ENCODE data around the gene SCG5.
A peak's percentile ranks its signal among the peaks of the same experiment; 100 is the strongest.

SCG5 gene

DNA sequence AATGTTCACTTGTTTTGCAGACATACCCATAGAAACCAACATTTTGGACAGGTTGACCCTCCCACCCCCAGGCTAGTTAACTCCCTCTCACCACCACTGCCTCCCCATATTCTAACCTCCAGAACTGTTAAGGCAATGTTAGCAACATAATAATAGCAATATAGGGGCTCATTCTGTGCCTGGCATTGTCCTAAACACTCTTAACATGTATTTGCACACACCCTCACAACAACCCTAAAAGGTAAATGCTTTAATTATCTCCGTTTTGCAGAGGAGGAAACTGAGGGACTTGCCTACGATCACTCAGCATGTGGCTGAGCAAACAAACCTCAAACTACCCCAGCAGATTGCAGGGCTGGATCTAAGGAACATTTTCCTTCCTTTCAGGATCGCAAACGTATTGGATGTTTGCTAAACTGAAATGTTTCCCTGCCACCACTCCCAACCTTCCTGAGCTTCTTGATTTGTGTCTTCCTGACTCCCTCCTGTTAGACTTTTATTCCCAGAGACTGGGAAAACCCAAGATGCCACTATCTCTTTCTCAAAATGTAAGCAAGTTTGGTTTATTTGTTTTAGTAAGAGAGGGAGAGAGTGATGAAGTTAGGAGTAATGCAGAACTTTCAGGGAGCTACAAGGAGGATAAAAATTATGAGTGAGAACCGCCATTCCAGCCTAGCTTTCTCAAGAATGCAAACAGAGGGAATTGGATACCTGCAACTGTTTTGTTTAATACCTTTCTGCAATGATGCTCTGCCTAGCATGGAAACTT lies 1.3 kb downstream of the SCG5 start:
- Histone ChIP-seq H3K4me1 (ENCODE audit: insufficient read depth, low read length) (peaks cover 18% of the 10 kb centered on the region), H3K27me3 (ENCODE audit: insufficient read depth, low read length) (no peaks in the 10 kb centered on the region), H3K27ac (ENCODE audit: low read depth, low read length) (no peak overlapping the region; the same call in 1 of the 2 replicates), H3K9me3 (ENCODE audit: insufficient read depth, low read depth, low read length) (no peaks in the 10 kb centered on the region), H3K9ac (ENCODE audit: low read depth, low read length) (no peak overlapping the region), H3K4me3 (ENCODE audit: low read length) (peak overlapping the region; percentile 5), H3K36me3 (ENCODE audit: insufficient read depth, low read length) (peaks cover 27% of the 10 kb centered on the region)
- WGBS: 36% methylated on average over 5 of the region's 5 CpGs

DNA sequence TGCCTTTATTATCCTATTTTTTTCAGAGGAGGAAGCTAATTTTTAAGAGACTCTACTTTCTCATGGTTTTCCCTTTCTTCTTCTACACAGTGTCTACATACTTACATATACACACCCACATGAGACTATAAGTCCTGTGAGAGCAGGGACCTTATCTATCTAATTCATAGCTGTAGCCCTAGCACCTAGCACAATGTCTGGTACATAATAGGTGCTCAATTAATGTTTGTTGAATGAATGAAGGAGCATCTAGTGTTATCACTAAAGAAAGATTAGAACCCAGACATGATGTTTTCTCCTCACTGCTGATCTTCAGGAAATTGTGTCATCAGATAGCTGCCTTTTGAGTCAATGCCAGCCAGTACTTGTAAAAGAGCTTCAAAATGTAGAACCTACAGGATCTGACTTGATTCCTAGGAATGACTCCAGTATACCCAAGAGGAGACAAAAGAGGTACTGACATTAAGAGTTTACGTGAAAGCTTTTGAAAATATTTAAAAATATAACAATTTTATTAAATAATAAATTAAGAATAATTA lies 2.5 kb downstream of the SCG5 start:
- Histone ChIP-seq H3K4me1 (ENCODE audit: insufficient read depth, low read length) (peaks cover 18% of the 10 kb centered on the region), H3K9ac (ENCODE audit: low read depth, low read length) (no peak overlapping the region), H3K27me3 (ENCODE audit: insufficient read depth, low read length) (no peaks in the 10 kb centered on the region), H3K4me3 (ENCODE audit: low read length) (no peak overlapping the region), H3K27ac (ENCODE audit: low read depth, low read length) (no peak overlapping the region), H3K9me3 (ENCODE audit: insufficient read depth, low read depth, low read length) (no peaks in the 10 kb centered on the region), H3K36me3 (ENCODE audit: insufficient read depth, low read length) (peaks cover 17% of the 10 kb centered on the region)
- WGBS: no CpG with 5 or more reads among the region's 1 CpG

GRCh38 chr15:32646291-32646690 lies 4.8 kb downstream of the SCG5 start:
- WGBS: 86% methylated on average over 3 of the region's 5 CpGs
- H3K4me1 ChIP-seq (ENCODE audit: insufficient read depth, low read length): peaks cover 18% of the 10 kb centered on the region
- no peaks in the 10 kb centered on the region for H3K27me3 ChIP-seq (ENCODE audit: insufficient read depth, low read length)
- H3K4me3 ChIP-seq (ENCODE audit: low read length): no peak overlapping the region
- H3K36me3 ChIP-seq (ENCODE audit: insufficient read depth, low read length): peaks cover 3% of the 10 kb centered on the region; the same call in 1 of the 2 replicates
- no peaks in the 10 kb centered on the region for H3K9me3 ChIP-seq (ENCODE audit: insufficient read depth, low read depth, low read length)
- H3K27ac ChIP-seq (ENCODE audit: low read depth, low read length): no peak overlapping the region
- no peak overlapping the region for H3K9ac ChIP-seq (ENCODE audit: low read depth, low read length)

DNA sequence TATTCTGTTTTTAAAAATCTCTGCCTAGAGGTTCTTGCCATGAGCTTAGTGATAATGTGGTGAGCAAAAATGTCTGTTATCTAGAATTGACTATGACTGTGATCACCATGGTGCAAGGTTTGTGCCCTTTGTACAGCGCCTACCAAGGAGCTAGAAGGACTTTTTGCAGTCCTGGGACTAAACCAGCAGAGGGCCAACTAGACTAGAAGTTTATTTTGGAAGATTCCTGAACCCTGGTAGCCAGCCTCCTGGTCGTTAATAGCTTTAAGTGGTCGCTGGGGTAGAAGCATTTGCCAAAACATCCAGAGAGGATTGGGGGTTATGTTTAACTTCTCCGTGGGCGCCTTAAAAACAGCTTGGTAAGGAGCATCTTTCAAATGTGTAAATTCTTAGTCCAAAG lies 7.8 kb downstream of the SCG5 start:
- 66% methylated on average over 5 of the region's 5 CpGs for WGBS
- no peak overlapping the region for H3K9ac ChIP-seq (ENCODE audit: low read depth, low read length)
- no peak overlapping the region for H3K27ac ChIP-seq (ENCODE audit: low read depth, low read length)
- H3K27me3 ChIP-seq (ENCODE audit: insufficient read depth, low read length): no peaks in the 10 kb centered on the region
- H3K4me1 ChIP-seq (ENCODE audit: insufficient read depth, low read length): peaks cover 26% of the 10 kb centered on the region
- H3K9me3 ChIP-seq (ENCODE audit: insufficient read depth, low read depth, low read length): no peaks in the 10 kb centered on the region
- no peak overlapping the region for H3K4me3 ChIP-seq (ENCODE audit: low read length)
- no peaks in the 10 kb centered on the region for H3K36me3 ChIP-seq (ENCODE audit: insufficient read depth, low read length)

GRCh38 chr15:32651229-32651837 lies 9.8 kb downstream of the SCG5 start:
- WGBS: 37% methylated on average over 6 of the region's 6 CpGs
- no peak overlapping the region for H3K4me3 ChIP-seq (ENCODE audit: low read length)
- H3K36me3 ChIP-seq (ENCODE audit: insufficient read depth, low read length): no peaks in the 10 kb centered on the region
- no peaks in the 10 kb centered on the region for H3K9me3 ChIP-seq (ENCODE audit: insufficient read depth, low read depth, low read length)
- H3K4me1 ChIP-seq (ENCODE audit: insufficient read depth, low read length): peaks cover 24% of the 10 kb centered on the region
- no peaks in the 10 kb centered on the region for H3K27me3 ChIP-seq (ENCODE audit: insufficient read depth, low read length)
- H3K9ac ChIP-seq (ENCODE audit: low read depth, low read length): no peak overlapping the region
- H3K27ac ChIP-seq (ENCODE audit: low read depth, low read length): no peak overlapping the region

- Histone ChIP-seq H3K36me3 (ENCODE audit: insufficient read depth, low read length) (no peaks in the 10 kb centered on the region), H3K9me3 (ENCODE audit: insufficient read depth, low read depth, low read length) (no peaks in the 10 kb centered on the region), H3K4me1 (ENCODE audit: insufficient read depth, low read length) (peaks cover 24% of the 10 kb centered on the region), H3K27me3 (ENCODE audit: insufficient read depth, low read length) (no peaks in the 10 kb centered on the region), H3K4me3 (ENCODE audit: low read length) (no peak overlapping the region), H3K27ac (ENCODE audit: low read depth, low read length) (no peak overlapping the region), H3K9ac (ENCODE audit: low read depth, low read length) (no peak overlapping the region)
- 69% methylated on average over 3 of the region's 3 CpGs for whole genome bisulfite sequencing
Observed at GRCh38 chr15:32652178-32652577, 10.7 kb downstream of the SCG5 start.

- no peaks in the 10 kb centered on the region for H3K27me3 ChIP-seq (ENCODE audit: insufficient read depth, low read length)
- WGBS: 83% methylated on average over 4 of the region's 4 CpGs
- no peak overlapping the region for H3K9ac ChIP-seq (ENCODE audit: low read depth, low read length)
- no peak overlapping the region for H3K27ac ChIP-seq (ENCODE audit: low read depth, low read length)
- H3K9me3 ChIP-seq (ENCODE audit: insufficient read depth, low read depth, low read length): no peaks in the 10 kb centered on the region
- H3K36me3 ChIP-seq (ENCODE audit: insufficient read depth, low read length): no peaks in the 10 kb centered on the region
- H3K4me3 ChIP-seq (ENCODE audit: low read length): no peak overlapping the region
- peaks cover 24% of the 10 kb centered on the region for H3K4me1 ChIP-seq (ENCODE audit: insufficient read depth, low read length)
Observed at GRCh38 chr15:32656091-32656490, 14.6 kb downstream of the SCG5 start.

DNA sequence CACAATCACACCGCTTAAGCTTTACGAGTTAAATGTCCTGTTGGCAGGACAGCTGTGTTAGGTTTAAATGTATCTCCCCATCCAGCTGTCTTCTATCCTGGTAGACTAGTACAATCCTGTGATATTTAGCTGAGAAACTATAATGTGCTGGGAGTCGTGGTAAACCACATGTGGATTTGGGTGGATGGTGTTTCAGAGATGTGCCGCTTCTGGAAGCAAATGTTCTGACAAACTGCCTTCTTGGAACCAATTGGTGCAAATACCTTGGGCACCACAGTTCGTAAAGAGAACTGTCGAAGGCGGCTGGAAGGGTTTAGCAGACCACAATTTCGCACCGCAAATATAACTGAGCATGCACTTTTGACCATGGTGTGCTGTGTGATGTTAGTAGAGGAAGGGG lies 15.0 kb downstream of the SCG5 start:
- Histone ChIP-seq H3K9ac (ENCODE audit: low read depth, low read length) (no peak overlapping the region), H3K9me3 (ENCODE audit: insufficient read depth, low read depth, low read length) (no peaks in the 10 kb centered on the region), H3K27ac (ENCODE audit: low read depth, low read length) (no peak overlapping the region), H3K4me3 (ENCODE audit: low read length) (no peak overlapping the region), H3K36me3 (ENCODE audit: insufficient read depth, low read length) (no peaks in the 10 kb centered on the region), H3K27me3 (ENCODE audit: insufficient read depth, low read length) (no peaks in the 10 kb centered on the region), H3K4me1 (ENCODE audit: insufficient read depth, low read length) (peaks cover 22% of the 10 kb centered on the region)
- WGBS: 95% methylated on average over 9 of the region's 9 CpGs

DNA sequence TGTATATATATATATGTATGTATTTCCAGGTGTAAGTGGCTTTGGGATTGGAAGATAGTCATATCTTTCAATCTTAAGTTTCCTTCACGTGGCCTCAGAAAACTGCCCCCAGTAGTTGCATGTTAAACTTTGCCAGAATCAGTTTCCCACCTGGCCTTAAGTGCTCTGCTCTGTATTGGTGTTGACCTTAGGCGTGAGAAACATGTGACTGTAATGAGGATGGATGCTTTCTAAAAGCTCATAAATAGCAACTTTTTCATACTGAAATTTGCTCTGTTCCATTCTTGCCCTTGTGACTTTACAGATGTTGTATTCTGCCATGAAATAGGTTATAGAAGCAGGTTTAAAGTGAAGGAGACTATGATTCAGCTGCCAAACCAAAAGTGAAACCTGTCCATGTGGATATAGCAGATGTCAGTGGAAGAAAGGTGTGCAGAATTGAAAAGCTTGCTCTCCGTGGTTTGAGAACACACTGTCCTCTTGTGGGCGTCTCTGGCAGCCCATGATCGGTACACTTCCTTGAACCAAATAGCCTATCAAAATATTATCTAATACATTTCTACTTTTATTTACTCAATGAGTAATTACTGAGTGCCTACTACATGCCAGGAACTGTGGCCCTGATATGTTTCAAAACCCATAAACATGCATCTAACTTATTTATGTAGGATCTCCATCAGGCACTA lies 15.8 kb downstream of the SCG5 start:
- no peak overlapping the region for H3K9ac ChIP-seq (ENCODE audit: low read depth, low read length)
- no peaks in the 10 kb centered on the region for H3K36me3 ChIP-seq (ENCODE audit: insufficient read depth, low read length)
- H3K27ac ChIP-seq (ENCODE audit: low read depth, low read length): no peak overlapping the region
- 89% methylated on average over 5 of the region's 5 CpGs for WGBS
- H3K9me3 ChIP-seq (ENCODE audit: insufficient read depth, low read depth, low read length): no peaks in the 10 kb centered on the region
- no peak overlapping the region for H3K4me3 ChIP-seq (ENCODE audit: low read length)
- peaks cover 13% of the 10 kb centered on the region for H3K4me1 ChIP-seq (ENCODE audit: insufficient read depth, low read length)
- no peaks in the 10 kb centered on the region for H3K27me3 ChIP-seq (ENCODE audit: insufficient read depth, low read length)

- Histone ChIP-seq H3K36me3 (ENCODE audit: insufficient read depth, low read length) (no peaks in the 10 kb centered on the region), H3K4me1 (ENCODE audit: insufficient read depth, low read length) (peaks cover 10% of the 10 kb centered on the region), H3K4me3 (ENCODE audit: low read length) (no peak overlapping the region), H3K9me3 (ENCODE audit: insufficient read depth, low read depth, low read length) (no peaks in the 10 kb centered on the region), H3K27ac (ENCODE audit: low read depth, low read length) (no peak overlapping the region), H3K9ac (ENCODE audit: low read depth, low read length) (no peak overlapping the region), H3K27me3 (ENCODE audit: insufficient read depth, low read length) (no peaks in the 10 kb centered on the region)
- WGBS: 94% methylated on average over 2 of the region's 2 CpGs
Observed at GRCh38 chr15:32657941-32658340, 16.4 kb downstream of the SCG5 start.

Data from HUES64 (cell line).